ENCODE results near the gene SDCBP2.
A peak's percentile ranks its signal among the peaks of the same experiment; 100 is the strongest.

The SDCBP2 gene

GRCh38 chr20:1275919-1276318 lies 53.0 kb downstream of the SDCBP2 start:
- no peak for DNase-seq (ENCODE audit: low spot score)

- peak; percentile 77 for DNase-seq (ENCODE audit: low spot score)
These were observed 54.2 kb downstream of the SDCBP2 start for GRCh38 chr20:1274485-1275311.

- no peak for DNase-seq (ENCODE audit: low spot score)
These were observed 55.6 kb downstream of the SDCBP2 start for GRCh38 chr20:1273366-1273765.

GRCh38 chr20:1272368-1273100 lies 56.4 kb downstream of the SDCBP2 start:
- no peak for DNase-seq (ENCODE audit: low spot score)

GRCh38 chr20:1269850-1270249 lies 59.1 kb downstream of the SDCBP2 start:
- no peak for DNase-seq (ENCODE audit: low spot score)

- DNase-seq (ENCODE audit: low spot score) = no peak
These were observed 59.7 kb downstream of the SDCBP2 start for GRCh38 chr20:1269235-1269634.

GRCh38 chr20:1267809-1268374 lies 61.0 kb downstream of the SDCBP2 start:
- DNase-seq (ENCODE audit: low spot score) = no peak

GRCh38 chr20:1267161-1267560 lies 61.8 kb downstream of the SDCBP2 start:
- no peak for DNase-seq (ENCODE audit: low spot score)

GRCh38 chr20:1266167-1266973 lies 62.6 kb downstream of the SDCBP2 start, which contains the start of gene SNPH:
SNPH (plus strand) TSS chr20:1266294; CDS start chr20:1296240, 29,946 bp downstream.
- DNase-seq (ENCODE audit: low spot score) = peak; percentile 75

GRCh38 chr20:1265916-1266166 lies 63.1 kb downstream of the SDCBP2 start:
- DNase-seq (ENCODE audit: low spot score) = no peak

GRCh38 chr20:1265226-1265915 lies 63.6 kb downstream of the SDCBP2 start:
- no peak for DNase-seq (ENCODE audit: low spot score)

GRCh38 chr20:1264727-1265126 lies 64.2 kb downstream of the SDCBP2 start:
- DNase-seq (ENCODE audit: low spot score) = no peak

- no peak for DNase-seq (ENCODE audit: low spot score)
These were observed 65.1 kb downstream of the SDCBP2 start for GRCh38 chr20:1263853-1264252.

All from SK-N-DZ (cell line).